Measurements from ENCODE around the gene FIBCD1.

- TF ChIP-seq, protein P1, sequence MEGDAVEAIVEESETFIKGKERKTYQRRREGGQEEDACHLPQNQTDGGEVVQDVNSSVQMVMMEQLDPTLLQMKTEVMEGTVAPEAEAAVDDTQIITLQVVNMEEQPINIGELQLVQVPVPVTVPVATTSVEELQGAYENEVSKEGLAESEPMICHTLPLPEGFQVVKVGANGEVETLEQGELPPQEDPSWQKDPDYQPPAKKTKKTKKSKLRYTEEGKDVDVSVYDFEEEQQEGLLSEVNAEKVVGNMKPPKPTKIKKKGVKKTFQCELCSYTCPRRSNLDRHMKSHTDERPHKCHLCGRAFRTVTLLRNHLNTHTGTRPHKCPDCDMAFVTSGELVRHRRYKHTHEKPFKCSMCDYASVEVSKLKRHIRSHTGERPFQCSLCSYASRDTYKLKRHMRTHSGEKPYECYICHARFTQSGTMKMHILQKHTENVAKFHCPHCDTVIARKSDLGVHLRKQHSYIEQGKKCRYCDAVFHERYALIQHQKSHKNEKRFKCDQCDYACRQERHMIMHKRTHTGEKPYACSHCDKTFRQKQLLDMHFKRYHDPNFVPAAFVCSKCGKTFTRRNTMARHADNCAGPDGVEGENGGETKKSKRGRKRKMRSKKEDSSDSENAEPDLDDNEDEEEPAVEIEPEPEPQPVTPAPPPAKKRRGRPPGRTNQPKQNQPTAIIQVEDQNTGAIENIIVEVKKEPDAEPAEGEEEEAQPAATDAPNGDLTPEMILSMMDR (optimal IDR thresholded peaks at IDR 0.05 in 1 of 3, IDR thresholded peaks at IDR 0.05 in 1 of 3, conservative IDR thresholded peaks at IDR 0.05 in 1 of 3; ENCODE audit: extremely low read depth in 1 of 3, insufficient read depth in 2 of 3, low read length in 3 of 3), result no peak
- TF ChIP-seq EZH2 (IDR thresholded peaks at IDR 0.05; ENCODE audit: low read length), result no peak
These were observed 9.2 kb upstream of the FIBCD1 start for GRCh38 chr9:130948266-130948665.

Measured in keratinocyte (primary cell).